SH-SY5Y (cell line): ENCODE data around the gene KIFBP.

Experiments used
- GATA2 ChIP-seq: IDR thresholded peaks from 2 replicates; pipeline ENCODE4 v1.6.1; 2011; ENCODE audit warnings: mild to moderate bottlenecking, low read depth, low read length
- GATA3 ChIP-seq: IDR thresholded peaks from 2 replicates; pipeline ENCODE4 v1.6.1; 2011; ENCODE audit warnings: low read depth, mild to moderate bottlenecking, low read length, moderate library complexity

DNA sequence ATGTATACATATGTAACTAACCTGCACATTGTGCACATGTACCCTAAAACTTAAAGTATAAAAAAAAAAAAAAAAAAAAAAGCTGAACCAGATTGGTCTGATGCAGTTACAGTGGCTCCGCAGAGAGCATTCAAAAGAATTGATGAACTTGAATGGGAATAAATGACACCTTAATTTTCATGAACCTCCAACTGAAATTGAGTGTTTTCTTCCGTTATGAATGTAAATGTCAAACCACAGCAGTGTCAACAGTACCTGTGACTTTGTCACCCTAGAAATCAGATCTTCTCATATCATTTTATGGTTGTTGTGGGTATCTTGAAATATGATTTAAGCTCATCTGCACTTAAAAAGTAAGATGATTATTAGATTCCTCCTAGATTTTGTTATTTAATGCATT is 66.6 kb downstream of the KIFBP start:
- TF ChIP-seq GATA2: no peak
- no peak for TF ChIP-seq GATA3
